Central memory CD4-positive, alpha-beta T cell (primary cell): Measurements from ENCODE around the gene PREPL.

Experiments used
- DNase-seq: peaks from one replicate; pipeline ENCODE4 v3.0.0; 2022

Gene PREPL

DNA sequence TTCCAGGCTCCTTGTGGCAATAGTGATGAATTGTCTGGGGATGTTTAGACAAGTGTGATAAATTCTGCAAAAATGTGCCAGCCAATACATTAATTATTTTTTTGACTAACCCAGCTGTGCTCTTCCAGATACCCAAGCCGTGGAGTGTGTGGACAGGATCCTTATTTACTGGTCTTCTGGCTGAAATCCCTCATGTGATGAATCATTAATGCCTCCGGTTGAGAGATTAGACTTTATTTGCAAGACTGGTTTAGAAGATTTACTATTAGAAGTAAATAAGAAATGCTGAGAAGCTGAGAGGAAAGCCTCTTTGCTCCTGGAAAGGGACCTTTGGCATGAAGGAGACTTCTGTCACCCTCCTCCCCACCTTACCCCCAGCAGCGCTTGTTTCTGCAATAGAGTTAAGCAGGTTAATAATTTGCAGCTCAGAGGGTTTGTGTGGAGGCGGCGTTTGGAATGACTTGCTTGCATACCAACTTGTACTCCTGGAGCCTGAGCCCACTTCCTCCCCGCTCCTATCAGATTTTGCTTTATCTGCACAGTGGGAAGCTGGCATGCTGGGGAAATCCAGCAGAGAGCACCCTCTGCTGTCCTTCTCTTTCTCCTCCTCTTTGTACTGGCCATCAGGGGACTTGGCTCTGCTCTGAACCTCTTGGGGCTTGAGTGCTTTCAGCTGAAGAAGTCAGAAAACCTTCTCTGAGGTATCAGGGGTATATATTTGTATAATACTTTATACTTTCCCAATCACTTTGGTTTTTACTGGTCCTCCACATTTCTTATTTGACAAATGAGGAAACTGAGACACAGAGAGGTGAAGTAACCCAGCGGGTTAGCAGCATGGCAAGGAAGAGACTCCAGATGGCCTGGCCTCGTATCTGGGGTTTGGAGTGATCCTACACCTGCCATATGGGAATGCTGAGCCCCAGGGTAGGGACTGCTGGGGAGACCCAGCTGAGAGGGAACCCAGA lies 69.7 kb downstream of the PREPL start:
- no peak for DNase-seq

DNA sequence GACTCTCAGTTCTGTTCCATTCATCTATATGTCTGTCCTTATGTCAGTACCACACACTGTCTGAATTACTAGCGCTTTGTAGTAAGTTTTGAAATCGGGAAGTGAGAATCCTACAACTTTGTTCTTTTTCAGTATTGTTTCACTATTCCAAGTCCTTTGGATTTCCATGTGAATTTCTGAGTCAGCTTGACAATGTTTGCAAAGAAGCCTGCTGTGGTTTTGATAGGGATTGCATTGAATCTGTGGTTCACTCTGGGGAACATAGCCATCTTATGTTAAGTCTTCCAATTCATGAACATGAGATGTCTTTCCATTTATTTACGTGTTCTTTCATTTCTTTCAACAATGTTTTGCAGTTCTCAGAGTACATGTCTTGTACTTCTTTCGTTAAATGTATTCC lies 71.0 kb downstream of the PREPL start:
- no peak for DNase-seq

DNA sequence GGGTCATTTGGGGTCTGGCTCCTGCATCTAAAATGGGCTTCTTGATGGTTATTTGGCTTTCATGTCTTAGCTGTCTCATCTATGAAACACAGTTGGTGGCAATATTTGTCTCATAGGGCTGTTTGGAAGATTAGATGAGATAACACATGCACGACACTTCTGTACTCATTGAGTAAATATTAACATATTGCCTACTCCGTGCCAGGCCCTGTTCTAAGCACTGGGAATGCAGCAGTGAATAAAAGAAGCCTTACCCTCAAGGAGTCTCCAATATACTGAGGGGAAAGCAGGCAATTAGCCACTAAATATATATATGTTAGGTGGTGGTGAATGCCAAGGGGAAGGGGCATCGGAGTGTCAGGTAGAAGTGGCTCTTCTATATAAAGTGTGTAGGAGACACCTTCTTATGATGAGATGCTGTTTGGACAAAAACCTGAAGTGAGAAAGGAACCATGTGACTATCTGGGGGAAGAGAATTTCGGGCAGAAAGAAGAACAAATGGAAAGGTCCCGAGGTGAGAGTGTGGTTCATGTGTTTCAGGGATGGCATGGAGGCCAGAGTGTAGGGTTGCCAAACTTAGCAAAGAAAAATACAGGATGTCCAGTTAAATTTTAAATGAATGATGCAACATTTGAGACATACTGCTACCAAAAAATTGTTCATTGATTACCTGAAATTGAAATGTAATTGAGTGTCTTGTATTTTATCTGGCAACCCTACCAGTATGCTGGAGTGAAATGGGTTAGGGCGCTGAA lies 74.2 kb downstream of the PREPL start:
- DNase-seq = no peak

DNA sequence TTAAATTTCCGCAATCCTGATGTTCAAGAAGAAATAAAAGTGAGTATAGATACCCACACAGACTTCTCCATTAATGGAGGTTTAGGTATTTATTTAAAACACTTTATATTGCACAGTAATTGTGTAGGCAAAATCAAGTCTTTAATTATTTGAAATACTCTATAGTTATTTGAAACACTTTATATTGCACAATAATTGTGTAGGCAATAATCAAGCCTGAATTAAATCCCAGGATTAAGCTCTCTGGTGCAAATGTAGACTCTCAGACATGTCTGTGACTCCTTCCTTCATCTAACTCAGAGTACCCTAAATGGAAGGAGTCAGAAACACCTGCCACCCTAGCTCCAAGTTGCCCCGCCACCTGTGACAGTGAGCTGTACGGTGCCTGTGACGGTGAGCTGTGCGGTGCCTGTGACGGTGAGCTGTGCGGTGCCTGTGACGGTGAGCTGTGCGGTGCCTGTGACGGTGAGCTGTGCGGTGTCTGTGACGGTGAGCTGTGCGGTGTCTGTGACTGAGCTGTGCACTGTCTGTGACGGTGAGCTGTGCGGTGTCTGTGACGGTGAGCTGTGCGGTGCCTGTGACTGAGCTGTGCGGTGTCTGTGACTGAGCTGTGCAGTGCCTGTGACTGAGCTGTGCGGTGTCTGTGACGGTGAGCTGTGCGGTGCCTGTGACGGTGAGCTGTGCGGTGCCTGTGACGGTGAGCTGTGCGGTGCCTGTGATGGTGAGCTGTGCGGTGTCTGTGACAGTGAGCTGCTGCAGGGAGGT lies 75.0 kb downstream of the PREPL start:
- no peak for DNase-seq

DNA sequence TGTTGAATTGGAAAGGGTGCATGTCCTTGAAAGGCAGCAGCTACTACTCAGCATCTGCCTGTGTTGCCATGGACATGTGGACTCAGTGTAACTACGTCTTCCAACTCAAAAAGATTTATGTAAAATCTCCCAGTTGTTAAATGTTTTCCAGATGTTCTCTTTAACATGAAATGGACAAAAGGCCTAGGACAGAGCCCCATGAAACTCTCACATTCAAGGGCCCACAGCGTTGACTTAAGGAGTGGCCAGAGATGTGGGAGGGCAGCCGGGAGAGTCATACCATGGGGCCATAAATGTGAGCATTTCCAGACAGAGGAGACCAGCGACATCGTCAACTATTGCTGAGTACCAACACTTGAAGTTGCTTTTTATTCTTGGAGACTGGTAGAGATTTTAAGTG lies 76.1 kb downstream of the PREPL start:
- no peak for DNase-seq

DNA sequence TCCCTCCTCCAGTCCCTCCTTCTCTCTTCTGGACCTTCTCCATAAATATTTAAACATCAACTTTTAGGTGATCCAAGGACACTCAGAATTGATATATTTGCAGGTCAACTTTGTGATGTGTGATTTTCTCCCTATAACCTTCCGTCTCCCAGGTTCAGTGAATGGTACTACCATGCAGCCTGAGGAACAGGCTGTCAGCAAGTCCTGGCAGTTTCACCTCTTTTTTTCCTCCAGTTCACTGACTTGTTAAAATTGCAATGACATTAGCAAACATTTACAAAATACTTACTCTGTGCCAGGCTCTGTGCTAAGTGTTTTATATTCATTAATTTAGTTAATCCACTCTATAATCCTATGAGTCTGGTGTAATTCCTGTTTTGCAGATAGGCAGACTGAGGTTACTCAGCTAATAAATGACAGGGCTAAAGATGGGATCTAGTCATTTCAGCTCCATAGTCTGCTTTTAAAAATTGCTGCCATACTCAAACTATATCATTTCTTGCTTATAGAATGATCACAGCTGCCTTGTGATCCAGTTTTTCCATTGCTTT lies 78.1 kb downstream of the PREPL start:
- no peak for DNase-seq

DNA sequence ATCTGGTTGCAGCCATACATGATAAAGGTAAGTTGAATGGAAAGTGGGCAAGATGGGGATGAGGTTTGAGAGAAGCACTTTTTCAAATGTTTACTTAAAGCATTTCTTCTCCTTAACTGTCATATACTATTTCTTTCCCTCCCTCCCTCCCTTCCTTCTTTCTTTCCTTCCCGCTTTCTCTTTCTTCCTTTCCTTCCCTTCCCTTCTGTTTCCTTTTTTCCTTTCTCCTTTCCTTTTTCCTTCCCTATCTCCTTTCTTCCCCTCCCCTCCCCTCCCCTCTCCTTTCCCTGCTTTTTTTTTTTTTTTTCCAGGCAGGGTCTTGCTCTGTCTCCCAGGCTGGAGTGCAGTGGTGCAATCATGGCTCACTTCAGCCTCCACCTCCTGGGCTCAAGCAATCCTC lies 80.4 kb downstream of the PREPL start:
- no peak for DNase-seq

DNA sequence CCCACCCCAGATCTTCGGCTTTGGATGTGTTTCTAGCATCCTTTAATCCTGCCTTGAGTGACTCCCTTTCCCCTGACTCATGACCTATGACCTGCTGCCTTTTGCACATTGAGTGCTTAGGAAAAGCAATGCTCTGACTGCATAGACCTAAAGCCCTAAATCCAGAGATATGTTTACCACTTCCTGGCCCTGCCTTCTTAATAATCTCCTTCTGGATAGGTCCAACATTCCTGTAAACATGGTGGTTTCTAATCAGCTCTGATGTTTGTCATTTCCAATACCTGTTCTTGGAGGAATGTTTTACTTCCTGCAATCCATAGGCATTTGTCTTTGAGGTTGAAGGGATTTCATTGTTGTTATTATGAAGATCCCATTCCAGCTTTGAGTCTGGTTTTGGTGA lies 83.8 kb downstream of the PREPL start:
- no peak for DNase-seq

DNA sequence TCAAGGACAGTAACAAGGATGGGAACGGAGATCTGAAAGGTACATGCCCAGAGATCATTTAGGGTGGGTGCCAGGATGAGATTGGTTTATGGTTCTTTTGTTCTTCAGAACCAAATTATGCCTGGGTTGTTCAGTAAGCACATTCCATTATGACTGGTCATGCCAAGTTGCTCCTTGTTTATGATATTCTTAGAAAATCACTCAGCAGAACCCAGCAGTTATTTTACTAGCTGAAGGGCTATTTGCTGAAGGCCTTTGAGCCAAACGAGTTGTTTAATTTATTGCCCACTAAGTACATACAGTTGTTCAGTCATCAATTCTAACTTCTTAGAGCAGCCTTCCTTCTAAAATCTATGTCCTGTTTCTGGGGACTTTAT lies 85.4 kb downstream of the PREPL start:
- DNase-seq = no peak

DNA sequence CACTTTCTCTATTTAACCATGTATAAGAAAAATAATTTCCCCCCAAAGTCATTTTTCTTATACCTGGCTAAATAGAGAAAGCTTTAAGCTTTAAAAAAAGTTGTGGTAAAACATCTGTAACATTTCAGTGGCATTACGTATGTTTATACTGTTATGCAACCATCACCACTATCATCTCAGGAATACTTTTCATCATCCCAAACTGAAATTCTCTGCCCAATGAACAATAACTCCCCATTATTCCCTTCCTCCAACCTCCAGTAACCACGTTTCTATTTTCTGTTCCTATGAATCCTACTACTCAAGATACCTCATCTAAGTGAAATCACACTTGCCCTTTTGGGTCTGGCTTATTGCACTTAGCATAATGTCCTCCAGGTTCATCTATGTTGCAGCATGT lies 87.7 kb downstream of the PREPL start:
- DNase-seq = no peak

DNA sequence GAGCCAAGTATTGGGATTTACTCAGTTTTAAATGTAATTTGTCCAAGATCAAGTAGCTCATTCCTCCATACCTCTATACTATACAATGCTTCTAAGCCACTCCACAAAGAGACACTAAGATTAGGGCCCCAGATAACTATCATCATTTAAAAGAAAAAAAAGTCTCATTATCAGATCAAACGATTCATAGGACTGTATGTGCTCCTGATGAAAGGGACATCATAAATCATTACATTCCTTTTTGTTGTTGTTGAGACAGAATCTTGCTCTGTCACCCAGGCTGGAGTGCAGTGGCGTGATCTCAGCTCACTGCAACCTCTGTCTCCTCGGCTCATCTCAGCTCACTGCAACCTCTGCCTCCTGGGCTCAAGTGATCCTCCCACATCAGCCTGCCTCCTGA lies 88.2 kb downstream of the PREPL start:
- DNase-seq = no peak

DNA sequence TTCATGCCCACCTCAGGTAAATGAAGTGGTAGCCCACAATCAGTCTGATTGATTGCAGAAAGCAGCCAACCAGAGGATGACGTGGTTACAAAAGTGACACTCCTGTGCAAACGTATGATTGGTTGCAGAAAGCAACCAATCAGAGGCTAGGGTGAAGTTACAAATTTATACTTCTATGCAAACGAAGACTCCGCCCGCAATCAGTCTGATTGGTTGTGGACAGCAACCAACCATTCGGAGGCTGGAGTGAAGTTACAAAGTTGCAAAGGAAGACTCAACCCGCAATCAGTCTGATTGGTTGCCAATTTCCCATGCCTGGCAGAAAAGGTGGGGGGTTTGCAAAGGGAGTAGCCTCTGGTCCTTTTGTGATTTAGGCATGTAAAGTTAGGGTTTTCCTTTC lies 90.0 kb downstream of the PREPL start:
- DNase-seq = no peak

DNA sequence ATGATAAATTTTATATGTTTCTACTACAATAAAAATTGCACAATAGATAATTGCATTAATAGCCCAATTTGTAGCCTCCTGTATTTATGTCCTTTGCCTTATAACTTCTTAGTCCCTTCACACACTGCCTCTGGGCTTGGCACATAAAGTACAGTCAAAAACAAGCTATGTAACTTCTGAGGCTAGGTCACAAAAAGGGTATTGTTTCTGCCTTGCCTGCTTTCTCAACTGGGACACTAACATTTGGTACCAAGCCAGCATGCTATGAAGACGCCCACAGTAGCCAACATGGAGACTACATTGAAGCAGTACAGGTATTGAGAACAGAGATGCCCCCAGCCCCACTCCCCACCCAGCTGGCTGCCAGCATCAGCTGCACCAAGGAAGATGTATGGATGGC lies 91.5 kb downstream of the PREPL start:
- no peak for DNase-seq

DNA sequence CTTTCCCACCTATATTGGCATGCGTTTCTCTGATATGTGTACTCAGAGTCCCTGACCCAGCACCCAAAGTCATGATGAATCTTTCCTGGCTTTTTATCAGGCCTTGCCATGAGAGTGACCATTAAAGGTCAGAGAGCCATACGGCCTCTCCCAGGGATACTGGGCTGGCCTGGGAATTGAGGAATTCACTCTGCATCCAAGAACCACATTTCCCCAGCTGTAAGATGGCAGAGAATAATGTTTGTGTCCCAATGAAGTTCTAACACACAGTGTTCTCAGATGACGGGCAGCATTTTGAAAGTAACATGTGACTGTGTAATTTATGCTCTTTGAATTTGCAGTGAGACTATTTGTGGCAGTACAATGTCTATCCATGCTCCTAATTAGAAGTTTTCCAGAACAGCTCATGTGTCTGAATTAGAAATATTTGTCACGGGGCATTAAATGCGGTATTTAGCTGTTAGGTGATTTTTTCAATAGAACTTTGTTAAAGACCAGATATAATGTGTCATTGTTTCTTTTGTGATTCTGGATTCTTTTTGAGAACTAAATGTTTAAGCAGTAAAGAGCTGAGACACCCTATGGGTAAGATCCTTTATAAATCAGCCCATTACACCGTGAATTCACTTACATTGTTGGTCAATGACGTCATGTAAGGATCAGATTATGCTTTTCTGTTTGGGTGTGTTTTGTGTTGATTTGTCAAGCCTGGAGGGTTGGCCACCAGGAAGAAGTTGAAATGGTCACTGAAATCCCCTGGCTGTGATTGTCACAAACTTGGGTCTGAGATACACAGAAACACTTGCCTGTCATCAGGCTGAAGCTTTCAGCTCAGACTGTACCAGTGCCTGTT lies 93.3 kb downstream of the PREPL start:
- DNase-seq = no peak
